ENCODE measurements around the gene SLC22A25.

SLC22A25 gene

DNA sequence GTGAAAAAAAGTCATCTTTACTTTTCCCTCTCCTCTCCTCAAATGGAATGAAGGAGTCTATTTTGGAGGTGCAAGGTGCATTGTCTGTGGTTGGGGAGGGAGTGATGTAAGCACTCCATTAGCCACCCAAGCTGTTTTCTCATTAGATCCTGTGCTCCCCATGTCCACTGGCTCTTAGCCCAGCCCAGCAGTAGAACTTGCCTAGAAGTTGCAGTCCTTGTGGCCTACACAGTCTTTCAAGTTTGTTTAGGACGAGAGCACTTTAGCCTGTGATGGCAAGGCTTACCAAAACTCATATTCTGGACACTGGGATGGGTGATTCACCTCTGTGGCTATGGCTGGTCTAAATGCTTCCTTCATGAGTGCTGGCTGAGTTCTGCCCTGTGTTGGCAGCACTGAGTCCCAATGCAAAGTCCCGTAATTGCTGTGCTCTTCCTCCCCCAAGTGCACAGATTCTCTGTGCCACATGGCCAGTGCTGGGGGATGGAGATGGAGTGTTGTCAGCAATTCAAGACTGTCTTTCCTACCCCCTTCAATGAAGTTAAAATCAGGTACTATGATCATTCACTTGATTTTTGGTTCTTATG is 15.8 kb downstream of the SLC22A25 start:
- no peak for DNase-seq

DNA sequence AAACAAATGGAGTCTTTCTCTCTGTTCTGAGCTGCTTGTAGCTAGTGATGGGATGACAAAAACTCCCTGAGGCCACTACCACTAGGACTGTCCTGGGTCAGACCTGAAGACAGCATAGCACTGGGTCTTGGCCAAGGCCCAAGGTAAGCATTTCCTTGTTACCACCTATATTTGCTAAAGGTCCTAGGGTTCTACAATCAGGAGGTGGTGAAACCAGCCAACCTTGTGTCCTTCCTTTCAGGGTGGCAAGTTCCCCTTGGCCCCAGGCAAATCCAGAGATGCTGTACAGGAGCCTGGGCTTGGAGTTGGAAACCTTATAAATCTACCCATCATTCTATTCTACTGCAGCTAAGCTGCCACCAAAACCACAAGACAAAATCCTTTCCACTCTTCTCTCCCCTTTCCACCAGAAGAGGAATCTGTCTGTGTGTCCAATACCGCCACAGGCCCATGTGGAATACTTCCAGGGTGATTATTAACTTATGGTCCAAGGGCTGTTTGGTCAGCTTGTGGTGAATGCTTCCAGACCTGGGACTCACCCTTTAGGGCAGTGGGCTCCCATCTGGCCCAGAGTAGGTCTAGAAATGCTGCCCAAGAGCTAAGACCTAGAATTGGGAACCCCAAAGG is 16.8 kb downstream of the SLC22A25 start:
- no peak for DNase-seq

DNA sequence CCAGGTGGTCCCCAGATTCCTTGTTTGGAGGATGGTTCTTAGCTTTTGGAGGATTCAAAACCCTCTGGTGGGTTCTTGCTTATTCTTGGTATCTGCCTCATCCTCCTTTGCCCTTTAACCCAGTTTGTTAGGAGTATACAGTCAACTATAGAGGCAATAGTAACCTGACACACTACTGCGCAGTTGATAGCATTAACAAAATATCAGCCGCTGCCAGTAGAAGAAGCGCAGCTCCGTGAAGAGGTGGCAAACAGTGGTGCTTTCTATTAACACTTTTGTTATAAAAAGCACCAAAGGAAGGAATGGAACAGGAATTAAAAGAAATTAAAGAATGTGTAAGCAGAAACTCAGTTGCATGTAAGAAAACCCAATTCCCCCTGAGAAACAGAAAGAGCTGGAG is 29.3 kb downstream of the SLC22A25 start:
- DNase-seq: no peak

DNA sequence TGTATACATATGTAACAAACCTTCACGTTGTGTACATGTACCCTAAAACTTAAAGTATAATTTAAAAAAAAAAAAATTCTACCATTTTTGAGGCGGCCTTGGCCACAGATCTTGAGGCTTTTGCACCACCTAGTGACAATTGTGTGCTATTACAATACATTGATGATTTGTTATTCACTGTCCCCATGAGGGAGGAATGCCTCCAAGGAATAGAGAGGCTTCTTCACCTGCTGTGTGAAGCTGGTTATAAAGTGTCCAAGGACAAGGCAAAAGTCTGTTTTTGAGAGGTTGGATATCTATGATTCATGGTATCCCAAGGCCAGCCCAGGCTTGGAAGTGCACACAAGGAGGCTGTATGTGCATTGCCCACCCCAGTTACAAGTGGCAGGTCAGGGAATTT is 30.7 kb downstream of the SLC22A25 start:
- no peak for DNase-seq

DNA sequence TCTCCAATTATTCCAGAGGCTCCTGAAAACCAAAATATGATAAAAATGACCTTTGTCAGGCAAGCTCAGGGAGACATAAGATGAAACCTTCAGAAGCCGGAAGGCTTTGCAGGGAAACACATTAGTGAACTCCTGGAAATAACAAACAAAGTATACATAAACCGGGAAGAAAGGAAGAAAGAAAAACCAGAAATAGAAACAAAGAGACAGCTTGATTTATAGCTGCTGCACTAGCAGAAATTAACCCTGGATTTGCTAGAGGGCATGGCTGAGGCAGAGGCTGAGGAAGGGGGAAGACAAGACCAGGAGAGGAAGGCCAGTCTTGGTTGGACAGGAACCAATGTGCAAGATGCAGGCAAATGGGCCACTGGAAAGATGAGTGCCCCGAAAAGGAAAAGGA is 33.3 kb downstream of the SLC22A25 start:
- DNase-seq: no peak
